GM19240 (cell line): ENCODE results near the gene C6orf47.
A peak's percentile ranks its signal among the peaks of the same experiment; 100 is the strongest.

ENCODE experiments used
- DNase-seq: peaks from one replicate; pipeline ENCODE4 v3.0.0; 2011; ENCODE audit warnings: low spot score; ENCODE audit not compliant: insufficient read length

The C6orf47 gene

GRCh38 chr6:31636698-31637596, 23.6 kb downstream of the C6orf47 start:
- no peak for DNase-seq

- no peak for DNase-seq
Observed at GRCh38 chr6:31634969-31635575, 25.5 kb downstream of the C6orf47 start.

GRCh38 chr6:31634131-31634530, 26.4 kb downstream of the C6orf47 start:
- no peak for DNase-seq

- DNase-seq = no peak
Observed at GRCh38 chr6:31633447-31633846, 27.1 kb downstream of the C6orf47 start.

GRCh38 chr6:31632279-31632946, 28.2 kb downstream of the C6orf47 start:
- DNase-seq = no peak

- no peak for DNase-seq
Observed at GRCh38 chr6:31631681-31632278, 28.8 kb downstream of the C6orf47 start.

- no peak for DNase-seq
Observed at GRCh38 chr6:31631209-31631608, 29.4 kb downstream of the C6orf47 start.

- no peak for DNase-seq
Observed at GRCh38 chr6:31630177-31630934, 30.2 kb downstream of the C6orf47 start.

GRCh38 chr6:31629014-31629413, 31.6 kb downstream of the C6orf47 start:
- DNase-seq = no peak

GRCh38 chr6:31627690-31628287, 32.8 kb downstream of the C6orf47 start:
- DNase-seq = no peak

- DNase-seq = no peak
Observed at GRCh38 chr6:31626952-31627351, 33.6 kb downstream of the C6orf47 start.

- DNase-seq = no peak
Observed at GRCh38 chr6:31624070-31624469, 36.5 kb downstream of the C6orf47 start.

- no peak for DNase-seq
Observed at GRCh38 chr6:31622684-31623091, 37.9 kb downstream of the C6orf47 start.

- DNase-seq = no peak
Observed at GRCh38 chr6:31621991-31622390, 38.6 kb downstream of the C6orf47 start.

GRCh38 chr6:31621320-31621939, 39.1 kb downstream of the C6orf47 start:
- DNase-seq = no peak

GRCh38 chr6:31620586-31621319, 39.8 kb downstream of the C6orf47 start, which contains the start of gene PRRC2A:
Gene PRRC2A (plus strand): TSS chr6:31620715. CDS start chr6:31622790, 2,075 bp downstream.
- peak; percentile 50 for DNase-seq

GRCh38 chr6:31619805-31620585, 40.6 kb downstream of the C6orf47 start:
- peak; percentile 79 for DNase-seq

GRCh38 chr6:31617010-31617409, 43.6 kb downstream of the C6orf47 start:
- DNase-seq = no peak

GRCh38 chr6:31615748-31616147, 44.8 kb downstream of the C6orf47 start:
- no peak for DNase-seq
